ENCODE data around the gene DCANP1.

Gene DCANP1

GRCh38 chr5:135443161-135443960 is 3.8 kb downstream of the DCANP1 start:
- no peak for DNase-seq (ENCODE audit: extremely low read depth in 1 of 2, low read depth in 1 of 2)

DNA sequence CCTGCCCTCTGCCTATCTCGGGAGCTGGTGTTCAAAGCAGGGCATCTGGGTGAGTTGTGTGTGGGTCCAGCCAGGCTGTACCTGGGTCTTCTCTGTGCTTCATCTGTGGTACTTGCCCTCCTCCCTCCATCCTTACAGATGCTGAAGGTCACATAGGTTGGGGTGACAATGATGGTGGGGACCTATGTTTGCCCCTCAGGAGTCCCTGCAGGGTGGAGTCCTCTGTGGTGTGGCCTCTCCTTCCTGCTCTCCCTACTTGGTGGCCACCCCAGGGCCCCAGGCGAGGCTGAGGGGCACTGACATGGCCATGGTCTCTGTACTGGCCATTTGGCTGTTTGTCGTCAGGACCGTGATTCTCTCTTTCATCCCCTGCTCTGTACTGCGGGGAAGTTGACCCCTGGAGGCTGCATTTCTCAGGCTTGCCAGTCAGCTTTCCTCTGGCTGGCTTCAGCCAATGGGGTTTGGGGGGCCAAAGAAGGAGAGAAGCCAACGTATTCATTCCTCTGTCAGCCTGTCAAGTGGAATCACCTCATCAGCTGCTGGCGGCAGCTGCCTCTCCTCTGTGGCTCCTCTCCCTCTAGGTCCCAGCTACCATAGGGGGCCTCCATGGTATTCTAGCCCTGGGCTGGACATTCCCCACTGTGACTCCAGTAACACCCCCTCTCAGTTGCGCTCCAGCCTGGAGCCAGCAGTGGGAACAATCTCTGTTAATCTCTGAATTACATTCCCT is 4.6 kb downstream of the DCANP1 start:
- DNase-seq (ENCODE audit: extremely low read depth in 1 of 2, low read depth in 1 of 2), result no peak

GRCh38 chr5:135441919-135442318 is 5.2 kb downstream of the DCANP1 start:
- no peak for DNase-seq (ENCODE audit: extremely low read depth in 1 of 2, low read depth in 1 of 2)

DNA sequence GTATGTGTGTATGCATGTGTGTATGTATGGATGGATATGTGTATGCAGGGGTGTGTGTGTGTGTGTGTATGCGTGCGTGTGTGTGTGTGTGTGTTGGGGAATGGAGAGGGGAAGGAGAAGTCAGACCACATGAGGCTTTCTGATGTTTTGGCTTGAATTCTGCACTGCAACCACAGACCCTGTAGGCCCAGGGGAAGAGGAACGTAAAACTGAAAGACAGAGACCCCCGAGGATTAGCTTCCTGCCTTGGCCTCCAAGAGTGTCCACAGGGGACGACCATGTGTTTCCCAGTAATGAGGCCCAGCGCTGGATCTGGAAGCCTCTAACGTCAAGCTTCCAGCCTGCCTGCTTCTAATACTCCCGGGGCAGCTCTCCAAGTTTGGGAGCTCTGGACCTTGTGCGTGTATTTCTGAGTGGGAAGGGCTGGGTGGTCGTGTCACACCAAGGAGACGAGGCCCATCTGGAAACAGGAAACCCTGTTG is 5.8 kb downstream of the DCANP1 start:
- DNase-seq (ENCODE audit: extremely low read depth in 1 of 2, low read depth in 1 of 2), result no peak

DNA sequence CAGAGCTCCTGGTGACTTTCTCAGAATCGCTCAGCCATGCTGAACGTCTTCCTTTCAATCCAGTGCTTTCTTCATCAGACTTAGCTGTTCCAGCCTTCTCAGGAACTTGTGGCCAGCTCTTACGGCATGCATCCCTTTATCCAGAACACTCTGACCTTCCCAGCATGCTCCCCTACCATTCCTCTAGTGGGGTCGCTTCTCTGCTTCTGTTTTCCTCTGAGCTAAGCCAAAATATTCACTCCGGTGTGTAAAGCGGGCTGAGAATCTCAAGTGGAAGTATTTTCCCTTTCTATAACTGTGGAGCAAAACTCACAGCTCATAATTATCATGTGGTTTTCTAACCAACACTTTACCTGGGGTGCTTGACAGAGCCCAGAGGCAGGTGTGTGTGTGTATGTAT is 6.2 kb downstream of the DCANP1 start:
- DNase-seq (ENCODE audit: extremely low read depth in 1 of 2, low read depth in 1 of 2), result no peak

DNA sequence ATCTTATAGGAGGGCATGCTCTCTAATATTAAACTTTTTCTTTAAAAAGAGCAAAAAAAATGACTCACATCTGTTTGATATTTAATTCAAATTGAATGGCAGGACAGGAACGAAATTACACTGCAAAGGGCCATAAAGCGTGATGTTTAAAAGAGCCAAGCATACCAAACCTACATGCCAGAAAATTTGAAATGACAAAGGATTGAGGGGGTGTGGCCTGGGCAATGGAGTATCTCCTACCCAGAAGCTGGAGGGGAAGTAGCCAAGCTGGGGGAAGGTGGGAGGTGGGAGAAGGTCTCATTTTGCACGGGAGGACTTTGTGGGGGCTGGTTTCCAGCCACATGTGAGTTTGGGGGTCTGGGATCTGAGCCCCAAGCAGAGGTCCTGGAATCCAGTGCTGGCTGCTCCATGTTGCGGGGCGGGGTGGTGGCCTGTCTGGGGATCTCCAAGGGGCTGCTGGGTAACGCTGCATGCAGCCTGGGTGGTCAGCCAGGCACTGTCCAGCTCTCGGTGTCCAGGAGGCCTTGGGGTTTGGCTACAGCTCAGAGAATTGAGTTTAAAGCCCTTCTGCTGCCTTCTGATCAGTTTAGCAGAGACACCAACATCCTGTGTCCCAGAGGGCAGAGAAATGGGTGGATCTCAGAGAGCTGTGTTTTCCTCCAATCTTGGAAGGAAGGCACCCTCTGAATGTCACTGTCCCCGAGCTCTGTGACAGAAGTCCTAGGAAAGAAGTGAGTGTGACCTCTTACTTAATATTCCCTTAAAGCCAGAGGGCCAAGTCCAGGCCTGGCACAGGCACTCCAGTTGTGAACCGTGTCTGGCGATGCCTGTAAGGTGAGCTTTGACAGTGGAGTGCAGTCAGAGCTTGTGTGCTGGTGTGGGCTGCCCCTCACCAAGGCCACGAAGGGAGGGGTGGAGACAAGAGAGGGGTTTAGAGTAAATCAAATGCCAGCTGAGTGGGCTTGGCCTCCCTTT is 7.6 kb downstream of the DCANP1 start:
- DNase-seq (ENCODE audit: extremely low read depth in 1 of 2, low read depth in 1 of 2), result no peak

DNA sequence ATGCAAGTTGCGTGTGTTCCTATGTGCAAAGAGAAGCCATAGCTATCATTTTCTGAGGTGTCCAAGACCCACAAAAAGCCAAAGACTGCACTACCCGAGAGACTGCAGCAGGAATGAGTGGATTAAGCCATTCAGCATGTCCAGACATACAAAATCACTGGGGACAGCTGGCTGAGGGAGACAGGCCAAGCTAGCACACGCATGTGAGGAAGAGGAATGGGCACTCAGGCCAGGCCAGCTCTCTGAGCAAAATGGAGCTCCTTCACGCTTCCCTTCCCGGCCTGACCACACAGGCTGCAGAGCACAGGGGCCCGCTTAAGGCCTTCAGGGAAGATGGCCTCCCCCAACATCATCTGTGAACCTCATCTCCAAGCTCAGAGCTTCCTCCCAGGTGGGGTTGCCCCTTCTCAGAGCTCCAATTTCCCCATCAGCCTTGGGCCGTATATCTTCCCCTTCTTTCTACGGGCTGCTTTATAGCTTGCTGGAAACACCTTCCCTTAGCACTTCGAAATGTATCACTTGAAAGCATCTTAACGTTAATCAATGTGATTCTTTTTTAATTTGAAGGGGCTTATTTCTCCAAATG is 8.4 kb downstream of the DCANP1 start:
- no peak for DNase-seq (ENCODE audit: extremely low read depth in 1 of 2, low read depth in 1 of 2)

DNA sequence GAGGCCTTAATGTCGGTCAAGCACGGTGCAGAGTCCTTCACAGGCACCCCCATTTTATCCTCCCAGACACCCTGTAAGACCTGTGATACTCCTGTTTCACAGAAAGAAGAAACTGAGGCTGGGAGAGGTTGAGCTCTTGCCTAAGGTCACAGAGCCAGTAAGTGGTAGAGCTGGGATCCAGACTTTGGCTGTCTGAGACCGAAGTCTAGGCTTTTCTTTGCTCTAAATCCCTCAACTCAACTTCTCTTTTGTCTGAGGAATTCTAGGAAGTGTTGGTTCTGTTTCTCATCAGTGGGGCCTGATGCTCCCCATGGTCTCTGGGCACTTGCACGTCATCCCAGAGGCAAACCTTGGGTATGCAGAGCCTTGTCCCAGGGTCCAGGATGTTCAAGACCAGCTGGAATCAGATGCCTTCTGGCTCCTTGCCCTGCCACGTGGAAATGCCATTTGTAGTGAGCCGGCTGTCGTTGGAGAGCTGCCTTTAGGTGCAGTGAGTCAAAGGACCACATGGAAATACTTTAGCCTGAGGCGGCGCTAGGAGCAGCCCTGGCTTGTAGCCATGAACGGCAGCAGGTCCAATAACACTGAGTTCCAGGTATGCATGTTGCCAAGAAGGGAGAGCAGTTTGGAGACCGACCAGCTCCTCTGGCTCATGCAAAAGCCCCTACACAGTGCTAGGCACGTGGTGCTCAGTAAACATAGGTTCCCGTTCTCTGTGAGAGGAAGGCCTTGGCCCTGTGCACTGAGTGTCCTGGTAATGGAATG is 9.2 kb downstream of the DCANP1 start:
- DNase-seq (ENCODE audit: extremely low read depth in 1 of 2, low read depth in 1 of 2), result no peak

DNA sequence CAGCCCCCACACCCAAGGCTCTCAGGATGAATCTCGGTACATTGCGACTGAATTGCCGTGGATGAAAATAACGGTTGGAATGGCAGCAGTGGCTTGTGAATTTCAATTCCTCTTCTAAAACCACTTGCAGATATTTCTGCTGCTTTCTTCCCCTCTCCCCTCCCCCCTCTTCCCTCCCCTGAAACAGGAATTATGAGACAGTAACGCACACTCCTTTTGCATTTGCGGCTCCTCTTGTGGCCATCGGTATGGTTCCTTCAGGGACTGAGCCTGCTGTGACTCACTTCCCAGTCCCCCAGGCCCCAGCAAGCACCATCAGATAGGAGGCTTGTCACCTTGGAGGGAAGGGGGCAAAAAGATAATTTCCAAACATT is 9.7 kb downstream of the DCANP1 start:
- no peak for DNase-seq (ENCODE audit: extremely low read depth in 1 of 2, low read depth in 1 of 2)

DNA sequence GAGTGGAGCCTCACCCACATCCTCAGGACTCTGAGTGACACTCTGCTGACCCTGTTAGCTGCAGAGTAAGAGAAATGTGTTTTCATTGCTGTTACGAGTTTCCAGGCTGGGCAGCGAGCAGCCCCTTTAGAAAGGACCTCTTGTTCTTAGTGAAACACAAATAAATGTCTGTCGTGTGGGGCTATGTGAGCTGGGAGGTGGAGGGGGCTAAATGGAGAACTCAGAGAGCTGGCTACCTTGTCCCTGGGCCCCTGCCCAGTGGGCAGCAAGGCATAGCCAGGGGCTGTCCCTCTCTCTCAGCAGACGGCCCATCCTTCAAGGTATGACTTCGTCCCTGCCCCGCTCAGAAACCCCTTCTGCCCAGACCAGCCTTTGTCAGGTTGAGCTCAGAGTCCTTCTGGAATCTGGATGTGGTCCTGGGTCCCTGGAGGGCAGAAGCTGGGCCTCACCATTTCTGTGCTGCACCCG is 10.2 kb downstream of the DCANP1 start:
- no peak for DNase-seq (ENCODE audit: extremely low read depth in 1 of 2, low read depth in 1 of 2)

- DNase-seq (ENCODE audit: extremely low read depth in 1 of 2, low read depth in 1 of 2), result no peak
These were observed 11.4 kb downstream of the DCANP1 start for GRCh38 chr5:135435467-135436330.

DNA sequence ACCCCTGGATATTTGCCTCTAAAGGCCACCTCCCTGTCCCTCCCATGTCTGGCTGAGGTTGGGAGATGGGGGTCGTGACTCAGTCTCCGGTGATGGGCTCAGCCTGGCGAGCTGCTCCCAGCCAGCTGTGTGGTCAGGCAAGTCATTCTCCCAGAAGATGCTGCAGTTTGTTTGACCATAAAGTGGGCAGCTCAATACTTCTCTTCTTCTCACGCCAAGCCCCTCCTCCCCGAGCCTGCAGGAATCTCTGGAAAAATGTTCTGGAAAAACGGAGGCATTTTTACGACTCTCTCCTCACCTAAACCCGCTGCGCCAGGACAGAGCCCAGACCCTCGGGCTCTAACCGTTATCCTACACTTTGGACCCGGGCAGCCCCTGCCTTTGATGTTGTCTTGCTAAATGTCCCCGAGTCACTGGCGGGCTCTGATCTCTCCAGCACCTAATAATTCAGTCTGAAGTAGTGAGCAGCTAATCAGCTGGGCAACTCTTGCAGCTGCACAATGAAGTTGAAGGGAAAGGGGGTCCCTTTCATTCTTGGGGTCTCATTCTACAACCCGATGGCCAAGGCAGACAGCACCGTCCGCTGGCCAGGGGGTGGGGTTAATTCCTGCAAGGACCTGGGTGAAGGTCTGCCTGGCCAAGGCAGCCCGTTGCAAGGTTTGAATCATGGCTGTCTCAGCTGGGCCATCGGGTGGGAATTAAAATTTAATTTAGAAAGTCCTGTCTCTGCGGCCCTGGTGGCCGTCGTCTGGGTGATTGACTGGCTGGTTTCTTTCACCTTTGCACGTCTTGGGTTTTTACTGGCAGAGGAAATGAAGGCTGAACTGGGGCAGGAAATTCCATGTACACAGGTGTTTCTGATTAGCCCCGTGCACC is 12.3 kb downstream of the DCANP1 start:
- no peak for DNase-seq (ENCODE audit: extremely low read depth in 1 of 2, low read depth in 1 of 2)

- DNase-seq (ENCODE audit: extremely low read depth in 1 of 2, low read depth in 1 of 2), result no peak
These were observed 13.3 kb downstream of the DCANP1 start for GRCh38 chr5:135433681-135434426.

DNA sequence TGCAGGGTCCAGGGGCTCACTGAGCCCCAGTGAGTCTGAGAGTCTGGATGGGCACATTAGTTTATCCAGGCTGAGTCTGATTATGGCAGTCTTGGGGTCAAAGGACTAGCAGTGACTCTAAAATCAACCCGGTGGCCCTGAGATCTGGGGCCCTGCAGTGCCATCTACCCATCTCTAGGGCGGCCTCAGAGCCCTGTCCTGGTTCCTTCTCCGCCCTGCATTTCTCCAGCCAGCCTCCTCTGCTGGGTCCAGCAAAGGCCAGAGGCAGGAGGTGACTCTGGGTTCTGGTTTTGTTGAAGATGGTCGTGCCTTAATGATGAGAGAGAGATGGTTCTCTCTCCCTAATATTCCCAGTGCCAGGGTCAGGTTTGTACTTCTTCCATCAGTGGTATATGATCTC is 15.0 kb downstream of the DCANP1 start:
- DNase-seq (ENCODE audit: extremely low read depth in 1 of 2, low read depth in 1 of 2), result no peak

- no peak for DNase-seq (ENCODE audit: extremely low read depth in 1 of 2, low read depth in 1 of 2)
These were observed 17.1 kb downstream of the DCANP1 start for GRCh38 chr5:135430135-135430437.

- DNase-seq (ENCODE audit: extremely low read depth in 1 of 2, low read depth in 1 of 2), result no peak
These were observed 17.6 kb downstream of the DCANP1 start for GRCh38 chr5:135429301-135430134.

GRCh38 chr5:135428586-135428985 is 18.6 kb downstream of the DCANP1 start:
- no peak for DNase-seq (ENCODE audit: extremely low read depth in 1 of 2, low read depth in 1 of 2)

All from activated CD8-positive, alpha-beta memory T cell treated with anti-CD3 and anti-CD28 coated beads for 1 hour (primary cell).